HG03025 (cell line): ENCODE results near the gene PKM.
"Not testable (repeated sequence)": the region's sequence is repeated elsewhere in the genome, so short reads cannot be mapped to it uniquely, and the experiment has no call there.

Experiments used
- ATAC-seq: cut with Tn5 transposase; IDR thresholded peaks from one replicate; pipeline ENCODE4 v1.9.1; 2021; ENCODE audit warnings: mild to moderate bottlenecking, moderate library complexity; ENCODE audit not compliant: unreplicated experiment, low FRiP score

The PKM gene

GRCh38 chr15:72179950-72180581 lies 50.9 kb downstream of the PKM start:
- no peak for ATAC-seq

GRCh38 chr15:72178976-72179585 lies 51.9 kb downstream of the PKM start:
- ATAC-seq, result no peak

- ATAC-seq, result no peak
These were observed 54.2 kb downstream of the PKM start for GRCh38 chr15:72176743-72177142.

- no peak for ATAC-seq
These were observed 54.8 kb downstream of the PKM start for GRCh38 chr15:72176159-72176558.

- ATAC-seq, result no peak
These were observed 55.6 kb downstream of the PKM start for GRCh38 chr15:72175186-72176044.

- ATAC-seq, result no peak
These were observed 56.3 kb downstream of the PKM start for GRCh38 chr15:72174551-72175165.

GRCh38 chr15:72173864-72174550 lies 57.0 kb downstream of the PKM start:
- ATAC-seq, result no peak

- no peak for ATAC-seq
These were observed 57.6 kb downstream of the PKM start for GRCh38 chr15:72173401-72173800.

- ATAC-seq, result no peak
These were observed 58.2 kb downstream of the PKM start for GRCh38 chr15:72172796-72173195.

GRCh38 chr15:72171978-72172377 lies 59.0 kb downstream of the PKM start:
- ATAC-seq, result not testable (repeated sequence)

GRCh38 chr15:72170691-72171090 lies 60.3 kb downstream of the PKM start:
- ATAC-seq, result no peak

- no peak for ATAC-seq
These were observed 60.9 kb downstream of the PKM start for GRCh38 chr15:72169921-72170611.

- no peak for ATAC-seq
These were observed 61.6 kb downstream of the PKM start for GRCh38 chr15:72169236-72169920.

- ATAC-seq, result no peak
These were observed 62.2 kb downstream of the PKM start for GRCh38 chr15:72168808-72169190.

- no peak for ATAC-seq
These were observed 62.7 kb downstream of the PKM start for GRCh38 chr15:72168131-72168807.

- no peak for ATAC-seq
These were observed 63.5 kb downstream of the PKM start for GRCh38 chr15:72167445-72167844.

GRCh38 chr15:72166716-72167417 lies 64.1 kb downstream of the PKM start:
- no peak for ATAC-seq

- no peak for ATAC-seq
These were observed 67.3 kb downstream of the PKM start for GRCh38 chr15:72163719-72164118.
